ENCODE data around the gene CPA2. TPM values are rescaled to one million over a fixed set of nuclear protein-coding genes. Genes with fewer than 3 reads are reported as not detected.

CPA2 gene
- total RNA-seq, 1 donor from 2014 or later = 0.82 TPM

GRCh38 chr7:130254555-130254954 is 12.1 kb upstream of the CPA2 start:
- Histone ChIP-seq H3K9ac (no peak overlapping the region), H3F3A (ENCODE audit: low read depth) (peaks cover 9% of the 10 kb centered on the region), H3K27me3 (no peaks in the 10 kb centered on the region), H3K4me3 (no peak overlapping the region), H3K4me1 (peaks cover 4% of the 10 kb centered on the region), H3K36me3 (peaks cover 4% of the 10 kb centered on the region), H3K27ac (no peak overlapping the region), H3K79me2 (ENCODE audit: low read depth) (no peaks in the 10 kb centered on the region), H4K20me1 (ENCODE audit: low read depth) (no peaks in the 10 kb centered on the region), H3K9me3 (ENCODE audit: low read depth) (peaks cover 30% of the 10 kb centered on the region), H2AFZ (replicated peaks) (peak overlapping the region; percentile 89), H3K4me2 (no peak overlapping the region)
- Mint-ChIP-seq H3K36me3 (peaks cover 3% of the 10 kb centered on the region), H3K9me3 (peaks cover 24% of the 10 kb centered on the region), H3K27me3 (ENCODE audit: insufficient read depth, low read depth) (peaks cover 4% of the 10 kb centered on the region), H3K4me1 (peaks cover 22% of the 10 kb centered on the region), H3K4me3 (no peak overlapping the region), H3K27ac (no peak overlapping the region)
- TF ChIP-seq EZH2 (IDR thresholded peaks at IDR 0.05) (no peak), CTCF (IDR thresholded peaks at IDR 0.05) (no peak), EZH2phosphoT487 (IDR thresholded peaks at IDR 0.05) (no peak)
- DNase-seq (ENCODE audit: low spot score) = no peak

DNA sequence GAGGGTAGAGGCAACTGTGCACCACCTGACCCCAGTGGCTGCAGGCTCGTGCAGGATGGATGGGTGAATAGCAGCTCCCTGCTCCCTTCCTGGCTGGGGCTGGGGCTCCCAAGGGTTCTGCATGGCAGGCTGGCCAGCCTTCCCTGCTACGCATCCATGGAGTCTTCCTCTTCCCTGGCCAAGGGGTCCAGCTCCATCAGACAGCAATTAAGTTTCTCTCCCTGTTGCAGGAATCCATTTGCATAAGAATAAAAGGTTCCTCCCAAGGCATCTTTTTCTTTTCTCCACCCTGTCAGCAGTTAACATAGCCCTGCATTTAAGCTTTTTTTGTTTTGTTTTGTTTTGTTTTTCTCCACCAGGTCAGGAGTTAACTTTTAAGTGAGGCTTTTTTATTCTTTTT is 10.0 kb upstream of the CPA2 start:
- peak overlapping the region; percentile 72 for H3K27ac Mint-ChIP-seq

DNA sequence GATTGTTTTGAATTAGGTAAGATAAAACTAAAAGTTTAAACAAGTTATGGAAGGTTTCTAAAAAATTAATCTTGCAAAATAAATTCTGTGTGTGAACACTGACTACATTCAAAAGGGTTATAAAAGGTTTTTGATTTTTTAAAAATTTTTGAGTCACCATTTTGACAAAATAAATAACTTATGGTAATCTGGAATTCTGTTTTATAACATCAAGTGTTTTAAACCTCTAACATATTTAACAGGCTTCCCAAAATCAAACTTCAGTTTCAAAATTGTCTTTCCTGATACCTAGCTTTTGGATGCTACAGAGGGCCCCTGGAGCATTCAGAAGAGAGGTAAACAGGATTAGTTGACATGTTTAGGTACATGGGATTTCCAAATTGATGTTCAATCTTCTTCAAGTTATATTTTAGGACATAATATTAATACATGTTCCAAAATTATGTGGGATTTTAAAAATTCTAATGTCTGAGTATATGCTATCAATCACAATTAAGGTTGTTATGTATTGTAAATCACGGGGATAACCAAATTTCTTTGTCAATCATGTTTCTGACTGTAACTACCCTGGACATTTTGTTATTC is 8.1 kb upstream of the CPA2 start:
- Mint-ChIP-seq H3K9me3 (peaks cover 7% of the 10 kb centered on the region), H3K27me3 (ENCODE audit: insufficient read depth, low read depth) (peaks cover under 1% of the 10 kb centered on the region), H3K4me1 (peaks cover 50% of the 10 kb centered on the region), H3K36me3 (peaks cover 1% of the 10 kb centered on the region), H3K27ac (no peak overlapping the region), H3K4me3 (no peak overlapping the region)
- Histone ChIP-seq H3K79me2 (ENCODE audit: low read depth) (no peaks in the 10 kb centered on the region), H3K36me3 (peaks cover 4% of the 10 kb centered on the region), H3K27ac (no peak overlapping the region), H4K20me1 (ENCODE audit: low read depth) (no peaks in the 10 kb centered on the region), H2AFZ (replicated peaks) (no peak overlapping the region), H3K4me1 (peaks cover 16% of the 10 kb centered on the region), H3K4me3 (no peak overlapping the region), H3K9me3 (ENCODE audit: low read depth) (peaks cover 30% of the 10 kb centered on the region), H3K27me3 (no peaks in the 10 kb centered on the region), H3K9ac (no peak overlapping the region), H3K4me2 (no peak overlapping the region), H3F3A (ENCODE audit: low read depth) (peaks cover 22% of the 10 kb centered on the region)
- TF ChIP-seq EZH2phosphoT487 (IDR thresholded peaks at IDR 0.05) (no peak), CTCF (IDR thresholded peaks at IDR 0.05) (no peak), EZH2 (IDR thresholded peaks at IDR 0.05) (no peak)
- no peak for DNase-seq (ENCODE audit: low spot score)

More for the DNA sequence above, 10.0 kb upstream of the CPA2 start:
- Mint-ChIP-seq H3K36me3 (peaks cover 3% of the 10 kb centered on the region), H3K9me3 (peaks cover 20% of the 10 kb centered on the region), H3K27me3 (ENCODE audit: insufficient read depth, low read depth) (peaks cover 4% of the 10 kb centered on the region), H3K4me3 (no peak overlapping the region), H3K4me1 (peaks cover 36% of the 10 kb centered on the region)
- H3K36me3 ChIP-seq = peaks cover 4% of the 10 kb centered on the region
- H2AFZ ChIP-seq (replicated peaks) = peak overlapping the region; percentile 29
- H3K9me3 ChIP-seq (ENCODE audit: low read depth) = peaks cover 30% of the 10 kb centered on the region
- peaks cover 4% of the 10 kb centered on the region for H3K4me1 ChIP-seq
- peak; percentile 26 for DNase-seq (ENCODE audit: low spot score)
- H3K9ac ChIP-seq = no peak overlapping the region
- no peak overlapping the region for H3K4me3 ChIP-seq
- TF ChIP-seq EZH2 (IDR thresholded peaks at IDR 0.05) = no peak
- TF ChIP-seq EZH2phosphoT487 (IDR thresholded peaks at IDR 0.05) = no peak
- TF ChIP-seq CTCF (IDR thresholded peaks at IDR 0.05) = no peak
- no peak overlapping the region for H3K27ac ChIP-seq
- no peaks in the 10 kb centered on the region for H3K79me2 ChIP-seq (ENCODE audit: low read depth)
- no peaks in the 10 kb centered on the region for H3K27me3 ChIP-seq
- no peaks in the 10 kb centered on the region for H4K20me1 ChIP-seq (ENCODE audit: low read depth)
- no peak overlapping the region for H3K4me2 ChIP-seq
- peaks cover 9% of the 10 kb centered on the region for H3F3A ChIP-seq (ENCODE audit: low read depth)
